A549 (cell line): ENCODE results near the gene KRT15. TPM values are rescaled to one million over a fixed set of nuclear protein-coding genes. Genes with fewer than 3 reads are reported as not detected.

Experiments used
- ATAC-seq, 2 experiments: fragments of 200-7000 bp in 1 of 2; fragments of >200 bp in 1 of 2; cut with Nextera tagmentation in 1 of 2; cut with Tn5 transposase in 1 of 2; 3 replicates each; pipeline versions ENCODE4 v1.8.0 to v1.9.1; 2018 to 2020; ENCODE audit warnings: mild to moderate bottlenecking in 1 of 2, moderate library complexity in 1 of 2
- CTCF ChIA-PET: fragments of 300-600 bp; sonication (Branson Sonifier 250); formaldehyde crosslinking; extraction: SDS; loops from one replicate; lab custom pipeline; 2021; ENCODE audit warnings: antibody characterized with exemption, inconsistent platforms; lab: Yijun Ruan, JAX
- POLR2A ChIA-PET: fragments of 350-600 bp; formaldehyde crosslinking; extraction: SDS; loops from one replicate; lab custom pipeline; 2021; ENCODE audit warnings: antibody characterized with exemption, inconsistent platforms; lab: Yijun Ruan, JAX
- DNase-seq, 2 experiments: peaks; one replicate each; pipeline versions ENCODE4 v3.0.0 to v3.0.0-alpha.2; 2011 to 2016; ENCODE audit warnings: low read depth in 1 of 2, low spot score in 1 of 2
- FAIRE-seq: peaks from 2 replicates; lab custom pipeline; 2011; peaks lifted over from hg19 to GRCh38; lab: Jason Lieb, UNC
- H3K27ac ChIP-seq, 2 experiments: fragments of >200 bp; sonication (Bioruptor Twin); formaldehyde crosslinking; 3 replicates each; pipeline ENCODE4 v1.5.1; 2016 to 2017
- H3K4me1 ChIP-seq: fragments of >200 bp; sonication (Bioruptor Twin); formaldehyde crosslinking; 3 replicates; pipeline ENCODE4 v1.6.1; 2016
- H3K4me2 ChIP-seq: fragments of >200 bp; sonication (Bioruptor Twin); formaldehyde crosslinking; 3 replicates; pipeline ENCODE4 v1.6.1; 2016
- H3K4me3 ChIP-seq: fragments of >200 bp; sonication (Bioruptor Twin); formaldehyde crosslinking; 3 replicates; pipeline ENCODE4 v1.5.1; 2016
- H3K9me3 ChIP-seq: fragments of >200 bp; sonication (Bioruptor Twin); formaldehyde crosslinking; 3 replicates; pipeline ENCODE4 v1.6.1; 2016
- BCL3 ChIP-seq: fragments of >200 bp; sonication (Bioruptor Twin); formaldehyde crosslinking; IDR thresholded peaks from 3 replicates; pipeline ENCODE4 v1.6.1; 2016
- BHLHE40 ChIP-seq: IDR thresholded peaks from 2 replicates; pipeline ENCODE4 v1.6.1; 2012; ENCODE audit warnings: low read depth, low read length, inconsistent platforms
- CHD2 ChIP-seq: fragments of 150-350 bp; IDR thresholded peaks from 2 replicates; pipeline ENCODE4 v1.6.1; 2014; ENCODE audit warnings: low read length; ENCODE audit not compliant: partially characterized antibody
- EP300 ChIP-seq, 2 experiments: fragments of >200 bp; sonication (Bioruptor Twin); formaldehyde crosslinking; IDR thresholded peaks; 2 replicates in 1 of 2; 3 replicates in 1 of 2; pipeline ENCODE4 v1.6.1; 2016 to 2017
- FOSL2 ChIP-seq, 2 experiments: fragments of 450-650 bp in 1 of 2; fragments of >200 bp in 1 of 2; sonication (Bioruptor Twin) in 1 of 2; formaldehyde crosslinking; IDR thresholded peaks; 2 replicates each; pipeline versions ENCODE4 v1.5.0 to v1.6.1; 2016 to 2020; ENCODE audit warnings: mild to moderate bottlenecking in 1 of 2, moderate library complexity in 1 of 2
- GATA3 ChIP-seq: IDR thresholded peaks from 2 replicates; pipeline ENCODE4 v1.6.1; 2012; ENCODE audit warnings: borderline replicate concordance
- HOXA7 ChIP-seq: fragments of 250-450 bp; sonication (Bioruptor Pico); IDR thresholded peaks from 2 replicates; pipeline ENCODE4 v1.5.0; 2020; ENCODE audit warnings: mild to moderate bottlenecking, moderate library complexity
- HOXB13 ChIP-seq: fragments of 250-450 bp; sonication (Bioruptor Pico); IDR thresholded peaks from 2 replicates; pipeline ENCODE4 v1.5.0; 2020; ENCODE audit warnings: low read depth, mild to moderate bottlenecking, moderate library complexity
- HOXB5 ChIP-seq: fragments of 250-450 bp; sonication (Bioruptor Pico); IDR thresholded peaks from 2 replicates; pipeline ENCODE4 v1.5.0; 2020; ENCODE audit warnings: mild to moderate bottlenecking, moderate library complexity
- JUN ChIP-seq, 2 experiments: fragments of >200 bp; sonication (Bioruptor Twin); formaldehyde crosslinking; IDR thresholded peaks; 2 replicates in 1 of 2; 3 replicates in 1 of 2; pipeline ENCODE4 v1.6.1; 2016 to 2017
- JUNB ChIP-seq: fragments of >200 bp; sonication (Bioruptor Twin); formaldehyde crosslinking; IDR thresholded peaks from 2 replicates; pipeline ENCODE4 v1.6.1; 2016
- MAZ ChIP-seq: fragments of 150-350 bp; IDR thresholded peaks from 2 replicates; pipeline ENCODE4 v1.6.1; 2014; ENCODE audit warnings: antibody characterized with exemption, low read depth, low read length, borderline replicate concordance
- MYC ChIP-seq: IDR thresholded peaks from 2 replicates; pipeline ENCODE4 v1.6.1; 2012; ENCODE audit warnings: mild to moderate bottlenecking, inconsistent platforms, low read length, improper control_type of control experiment, borderline replicate concordance
- NFE2L2 ChIP-seq: fragments of 150-350 bp; conservative IDR thresholded peaks from 2 replicates; pipeline ENCODE4 v1.6.1; 2014; ENCODE audit warnings: low read length
- NPAS2 ChIP-seq: fragments of 250-450 bp; sonication (Bioruptor Pico); IDR thresholded peaks from 2 replicates; pipeline ENCODE4 v1.8.0; 2022; ENCODE audit warnings: mild to moderate bottlenecking, moderate library complexity, borderline replicate concordance
- NR3C1 ChIP-seq: fragments of >200 bp; sonication (Bioruptor Twin); formaldehyde crosslinking; IDR thresholded peaks from 3 replicates; pipeline ENCODE4 v1.6.1; 2017
- POLR2A ChIP-seq: IDR thresholded peaks from 2 replicates; pipeline ENCODE4 v1.6.1; 2012; ENCODE audit warnings: mild to moderate bottlenecking, low read length
- POLR2AphosphoS2 ChIP-seq: conservative IDR thresholded peaks from 2 replicates; pipeline ENCODE4 v1.6.1; 2012; ENCODE audit warnings: low read length, improper control_type of control experiment, inconsistent platforms
- RARB ChIP-seq: fragments of 250-450 bp; sonication (Bioruptor Pico); IDR thresholded peaks from 2 replicates; pipeline ENCODE4 v1.8.0; 2021; ENCODE audit warnings: mild to moderate bottlenecking, moderate library complexity
- RFX5 ChIP-seq: fragments of 450-650 bp; IDR thresholded peaks from 2 replicates; pipeline ENCODE4 v1.7.1; 2014; ENCODE audit warnings: antibody characterized with exemption, mild to moderate bottlenecking, moderate library complexity
- SREBF2 ChIP-seq: fragments of 450-650 bp; IDR thresholded peaks from 2 replicates; pipeline ENCODE4 v1.6.1; 2014; ENCODE audit warnings: mild to moderate bottlenecking, moderate library complexity
- TP53 ChIP-seq: fragments of 250-450 bp; sonication (Bioruptor Pico); IDR thresholded peaks from 2 replicates; pipeline ENCODE4 v1.5.0; 2021; ENCODE audit warnings: mild to moderate bottlenecking, moderate library complexity
- ZSCAN20 ChIP-seq: fragments of 250-450 bp; sonication (Bioruptor Pico); IDR thresholded peaks from 2 replicates; pipeline ENCODE4 v1.8.0; 2022; ENCODE audit warnings: mild to moderate bottlenecking, moderate library complexity
- WGBS: methylation state at CpG from one replicate; pipeline ENCODE4 v1.1.6; 2017; ENCODE audit errors: missing lambda C conversion rate; 5-methylcytosine and 5-hydroxymethylcytosine counted together
- polyA plus RNA-seq, 4 experiments: library from polyadenylated mRNA; depleted of rRNA in 3 of 4; stranded (reverse); fragments of >200 nt; fragmentation: RNase III in 1 of 4; extraction: RNeasy Plus Mini Kit Qiagen cat#74134 plus additional on column Dnase treatment in 1 of 4; gene quantifications; 2 replicates in 3 of 4; 3 replicates in 1 of 4; pipeline ENCODE4 v1.2.3, GENCODE V29; 2011 to 2017
- TF ChIP-seq, protein P1 (sequence below): IDR thresholded peaks from 2 replicates; pipeline ENCODE4 v1.6.1; 2012
- TF ChIP-seq, protein P2 (sequence below): fragments of 150-350 bp; IDR thresholded peaks from 2 replicates; pipeline ENCODE4 v1.6.1; 2014; ENCODE audit warnings: low read depth, mild to moderate bottlenecking, low read length
- TF ChIP-seq, protein P3 (sequence below): IDR thresholded peaks from 2 replicates; pipeline ENCODE4 v1.6.1; 2012

Gene KRT15
- polyA plus RNA-seq, 2 of the 4 experiments (the other 2 are of a cell fraction), result 0.62 to 2.1 TPM

- DNase-seq (peak; percentile 85 to 89), ATAC-seq (peak; percentile 82 to 95), FAIRE-seq (peak; percentile 85)
- no peak for TF ChIP-seq HOXA7 (CRISPR knock-in tag)
- no peak for TF ChIP-seq BHLHE40
- 0 out of 2 replicates have a peak, but pooled peaks have one; percentile 26 for TF ChIP-seq FOSL2 (IDR thresholded peaks at IDR 0.05)
- peak; percentile 81 for TF ChIP-seq FOSL2 (CRISPR knock-in tag; IDR thresholded peaks at IDR 0.05)
- no peak; the same call in 1 of the 2 replicates for TF ChIP-seq POLR2A
- no peak for TF ChIP-seq CHD2
- no peak for TF ChIP-seq HOXB5 (CRISPR knock-in tag)
- TF ChIP-seq ZSCAN20, result no peak
- no peak for TF ChIP-seq SREBF2
- TF ChIP-seq, protein P1, sequence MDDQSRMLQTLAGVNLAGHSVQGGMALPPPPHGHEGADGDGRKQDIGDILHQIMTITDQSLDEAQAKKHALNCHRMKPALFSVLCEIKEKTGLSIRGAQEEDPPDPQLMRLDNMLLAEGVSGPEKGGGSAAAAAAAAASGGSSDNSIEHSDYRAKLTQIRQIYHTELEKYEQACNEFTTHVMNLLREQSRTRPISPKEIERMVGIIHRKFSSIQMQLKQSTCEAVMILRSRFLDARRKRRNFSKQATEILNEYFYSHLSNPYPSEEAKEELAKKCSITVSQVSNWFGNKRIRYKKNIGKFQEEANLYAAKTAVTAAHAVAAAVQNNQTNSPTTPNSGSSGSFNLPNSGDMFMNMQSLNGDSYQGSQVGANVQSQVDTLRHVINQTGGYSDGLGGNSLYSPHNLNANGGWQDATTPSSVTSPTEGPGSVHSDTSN, result no peak
- peak; percentile 47; the same call in 1 of the 2 replicates for TF ChIP-seq JUNB
- TF ChIP-seq RFX5, result peak; percentile 86
- TF ChIP-seq MYC, result no peak
- TF ChIP-seq, protein P2, sequence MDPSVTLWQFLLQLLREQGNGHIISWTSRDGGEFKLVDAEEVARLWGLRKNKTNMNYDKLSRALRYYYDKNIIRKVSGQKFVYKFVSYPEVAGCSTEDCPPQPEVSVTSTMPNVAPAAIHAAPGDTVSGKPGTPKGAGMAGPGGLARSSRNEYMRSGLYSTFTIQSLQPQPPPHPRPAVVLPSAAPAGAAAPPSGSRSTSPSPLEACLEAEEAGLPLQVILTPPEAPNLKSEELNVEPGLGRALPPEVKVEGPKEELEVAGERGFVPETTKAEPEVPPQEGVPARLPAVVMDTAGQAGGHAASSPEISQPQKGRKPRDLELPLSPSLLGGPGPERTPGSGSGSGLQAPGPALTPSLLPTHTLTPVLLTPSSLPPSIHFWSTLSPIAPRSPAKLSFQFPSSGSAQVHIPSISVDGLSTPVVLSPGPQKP, result no peak
- no peak for TF ChIP-seq POLR2AphosphoS2
- TF ChIP-seq NFE2L2, result no peak
- TF ChIP-seq NR3C1, result no peak
- TF ChIP-seq NPAS2, result no peak
- no peak for TF ChIP-seq HOXB13 (CRISPR knock-in tag)
- TF ChIP-seq MAZ, result no peak
- no peak for TF ChIP-seq BCL3
- peak; percentile 89 for TF ChIP-seq GATA3
- no peak for TF ChIP-seq EP300 (IDR thresholded peaks at IDR 0.05)
- TF ChIP-seq JUN (IDR thresholded peaks at IDR 0.05), result 0 out of 5 replicates have a peak, but pooled peaks of 1 of the 2 experiments have one; percentile 26
- TF ChIP-seq RARB (CRISPR knock-in tag), result no peak
- TF ChIP-seq, protein P3, sequence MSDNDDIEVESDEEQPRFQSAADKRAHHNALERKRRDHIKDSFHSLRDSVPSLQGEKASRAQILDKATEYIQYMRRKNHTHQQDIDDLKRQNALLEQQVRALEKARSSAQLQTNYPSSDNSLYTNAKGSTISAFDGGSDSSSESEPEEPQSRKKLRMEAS, result peak; percentile 39; the same call in 1 of the 2 replicates
- no peak for TF ChIP-seq TP53 (CRISPR knock-in tag)
- Histone ChIP-seq H3K4me3 (no peak overlapping the region), H3K4me1 (peaks cover 29% of the 10 kb centered on the region), H3K9me3 (no peaks in the 10 kb centered on the region), H3K4me2 (peak overlapping the region; percentile 46), H3K27ac (peak overlapping the region; percentile 59 to 83)
- CTCF ChIA-PET, result interaction anchor here (0.6 to 6.9 kb wide), 12 partner anchors 9 to 621 kb away, joined by 3 to 101 read pairs (median 3); partner anchors contain the start of genes KRT13, KRT15 and KRTAP4-5
- 36% methylated on average over 8 of the region's 8 CpGs for WGBS
- POLR2A ChIA-PET, result interaction anchor here (0.5 to 1.3 kb wide), 4 partner anchors 12 to 158 kb away, joined by 3 to 10 read pairs (median 4); partner anchors contain the start of gene KRT13
These were observed 11.7 kb upstream of the KRT15 start for GRCh38 chr17:41530062-41531048.
